Heart right ventricle (tissue), 16 donors: Measurements from ENCODE around the gene NAMPT. TPM values are rescaled to one million over a fixed set of nuclear protein-coding genes. Genes with fewer than 3 reads are reported as not detected.
A peak's percentile ranks its signal among the peaks of the same experiment; 100 is the strongest.

Source experiments
- ATAC-seq, 8 donors: fragments of 200-7000 bp; cut with Tn5 transposase; one replicate each; pipeline ENCODE4 v1.9.1; 2020; ENCODE audit warnings: mild to moderate bottlenecking in 8 of 8, moderate library complexity in 8 of 8, moderate number of reproducible peaks in 1 of 8
- DNase-seq, 2 donors: peaks; one replicate each; pipeline ENCODE4 v3.0.0-alpha.2; 2020
- H3K27ac ChIP-seq, 10 donors: fragments of 200-600 bp; sonication (generic) in 2 of 10; one replicate each; pipeline versions ENCODE4 v1.5.0 to v1.8.0; 2020 to 2022; ENCODE audit warnings: mild to moderate bottlenecking in 3 of 10
- H3K27me3 ChIP-seq, 7 donors: fragments of 200-600 bp; one replicate each; pipeline ENCODE4 v1.8.0; 2021 to 2022; ENCODE audit warnings: mild to moderate bottlenecking in 2 of 7
- H3K36me3 ChIP-seq, 9 donors: fragments of 200-600 bp; sonication (generic) in 1 of 9; one replicate each; pipeline versions ENCODE4 v1.5.0 to v1.8.0; 2020 to 2022; ENCODE audit warnings: mild to moderate bottlenecking in 2 of 9
- H3K4me1 ChIP-seq, 9 donors: fragments of 200-600 bp; sonication (generic) in 1 of 9; one replicate each; pipeline versions ENCODE4 v1.5.0 to v1.8.0; 2020 to 2022; ENCODE audit warnings: mild to moderate bottlenecking in 4 of 9
- H3K4me3 ChIP-seq, 10 donors: fragments of 200-600 bp; sonication (generic) in 2 of 10; one replicate each; pipeline versions ENCODE4 v1.5.0 to v1.8.0; 2020 to 2022; ENCODE audit warnings: mild to moderate bottlenecking in 7 of 10, moderate library complexity in 2 of 10
- H3K9me3 ChIP-seq, 11 donors: fragments of 200-600 bp in 10 of 11; sonication (generic) in 2 of 11; one replicate each; pipeline versions ENCODE4 v1.5.0 to v1.8.0; 2013 to 2022; ENCODE audit warnings: mild to moderate bottlenecking in 2 of 11, control low read depth in 1 of 11, moderate library complexity in 1 of 11
- WGBS, 2 donors: extraction: QIAGEN DNeasy Blood & Tissue Kit; methylation state at CpG; one replicate each; pipeline ENCODE4 v1.1.7; 2013; ENCODE audit warnings: inconsistent platforms in 1 of 2; 5-methylcytosine and 5-hydroxymethylcytosine counted together
- intact Hi-C, 10 donors: fragments of 100-400 bp; cut with DNase I; formaldehyde crosslinking; loops; one replicate each; pipeline versions ENCODE4 v1.11.1 to v1.14.2; 2022
- polyA plus RNA-seq, 2 donors: library from polyadenylated mRNA; stranded (reverse); fragments of 200-250 nt; gene quantifications; one replicate each; pipeline ENCODE4 v1.2.3, GENCODE V29; 2013
- total RNA-seq, 10 donors: library from RNA; stranded (reverse); fragmentation: NEBNext Ultra II Directional in 3 of 10; extraction: Animal tissue kit (Norgen Biotek cat#: 25700) in 3 of 10; gene quantifications; one replicate each; pipeline versions ENCODE4 v1.2.1 to v1.2.4, GENCODE V29; 2021 to 2023
- TF ChIP-seq, protein P1 (sequence below), 9 donors: fragments of 200-600 bp; sonication (generic) in 2 of 9; IDR thresholded peaks; one replicate each; pipeline versions ENCODE4 v1.5.0 to v1.8.0; 2021 to 2022; ENCODE audit warnings: antibody characterized with exemption in 9 of 9, mild to moderate bottlenecking in 5 of 9, moderate library complexity in 1 of 9
- donor health status: Arrhythmogenic right ventricular cardiomyopathy.
- donor health status: ischemic (EF 13 %, LVEDD 7.1; RV severe dilation, severe dysfunction).
- donor health status: healthy with polysubstance abuse.
- donor health status: DM: no; HTN: yes; CAD: no.
- donor health status: DM: no; HTN: no; CAD: no.
- donor health status: ischemic (EF 25% LVEDD 6.9; RV normal size, moderate dysfunction).
- donor health status: ischemic (EF 25% LVEDD 5.7; RV mildly dilated, moderate dysfunction).
- donor health status: healthy.
- donor health status: DM: yes; HTN: yes; CAD: no.
- donor health status: Ischemic cardiomyopathy.
- donor health status: ischemic (EF 35%, LVEDD 5.7; RV mildly dilated, moderate dysfunction).
- donor health status: nonischemic (EF 11% LVEDD 7.7; RV severe dilation, severe dysfunction).
- donor health status: DM: yes; HTN: yes; CAD: no.
- donor health status: PGD.
- donor health status: ischemic (EF 29% LVEDD 5.4; RV normal size, mild dysfunction).
- donor health status: nonischemic (EF 23%, LVEDD 6.1; RV moderate dilation, normal function).

NAMPT gene
- total and polyA plus RNA-seq, 12 donors, result 32.2 to 404 (median 98.6) TPM

DNA sequence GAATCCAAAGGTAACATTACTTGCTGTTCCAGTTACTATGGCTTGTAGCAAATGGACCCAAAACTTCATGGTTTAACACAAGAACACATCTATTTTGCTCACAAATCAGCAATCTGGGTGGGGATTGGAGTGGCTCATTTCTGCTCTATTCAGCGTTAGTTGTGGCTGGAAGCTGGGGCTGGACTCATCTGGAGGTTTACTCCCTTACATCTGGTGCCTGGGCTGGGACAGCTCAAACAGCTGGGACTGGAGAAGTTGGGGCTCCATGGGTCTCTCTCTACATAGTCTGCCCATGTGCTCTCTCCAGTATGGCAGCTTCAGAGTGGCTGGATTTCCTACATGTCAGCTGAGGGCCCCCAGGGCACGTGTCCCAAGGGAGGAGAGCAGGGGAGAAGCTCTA lies 33.7 kb upstream of the NAMPT start:
- ATAC-seq (no peak), DNase-seq (no peak)
- Histone ChIP-seq H3K27ac (no peak overlapping the region), H3K9me3 (peaks cover 0 to 7% (median 0%) of the 10 kb centered on the region in 11 donors), H3K4me3 (no peak overlapping the region), H3K36me3 (no peaks in the 10 kb centered on the region), H3K4me1 (peaks cover 0 to 14% (median 0%) of the 10 kb centered on the region in 9 donors), H3K27me3 (peaks cover 0 to 10% (median 0%) of the 10 kb centered on the region in 7 donors)
- TF ChIP-seq, protein P1, sequence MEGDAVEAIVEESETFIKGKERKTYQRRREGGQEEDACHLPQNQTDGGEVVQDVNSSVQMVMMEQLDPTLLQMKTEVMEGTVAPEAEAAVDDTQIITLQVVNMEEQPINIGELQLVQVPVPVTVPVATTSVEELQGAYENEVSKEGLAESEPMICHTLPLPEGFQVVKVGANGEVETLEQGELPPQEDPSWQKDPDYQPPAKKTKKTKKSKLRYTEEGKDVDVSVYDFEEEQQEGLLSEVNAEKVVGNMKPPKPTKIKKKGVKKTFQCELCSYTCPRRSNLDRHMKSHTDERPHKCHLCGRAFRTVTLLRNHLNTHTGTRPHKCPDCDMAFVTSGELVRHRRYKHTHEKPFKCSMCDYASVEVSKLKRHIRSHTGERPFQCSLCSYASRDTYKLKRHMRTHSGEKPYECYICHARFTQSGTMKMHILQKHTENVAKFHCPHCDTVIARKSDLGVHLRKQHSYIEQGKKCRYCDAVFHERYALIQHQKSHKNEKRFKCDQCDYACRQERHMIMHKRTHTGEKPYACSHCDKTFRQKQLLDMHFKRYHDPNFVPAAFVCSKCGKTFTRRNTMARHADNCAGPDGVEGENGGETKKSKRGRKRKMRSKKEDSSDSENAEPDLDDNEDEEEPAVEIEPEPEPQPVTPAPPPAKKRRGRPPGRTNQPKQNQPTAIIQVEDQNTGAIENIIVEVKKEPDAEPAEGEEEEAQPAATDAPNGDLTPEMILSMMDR (IDR thresholded peaks at IDR 0.05), result no peak
- WGBS, 2 donors, result 77 to 78% methylated on average over 2 of the region's 2 CpGs
- intact Hi-C loops, result no loop called here

DNA sequence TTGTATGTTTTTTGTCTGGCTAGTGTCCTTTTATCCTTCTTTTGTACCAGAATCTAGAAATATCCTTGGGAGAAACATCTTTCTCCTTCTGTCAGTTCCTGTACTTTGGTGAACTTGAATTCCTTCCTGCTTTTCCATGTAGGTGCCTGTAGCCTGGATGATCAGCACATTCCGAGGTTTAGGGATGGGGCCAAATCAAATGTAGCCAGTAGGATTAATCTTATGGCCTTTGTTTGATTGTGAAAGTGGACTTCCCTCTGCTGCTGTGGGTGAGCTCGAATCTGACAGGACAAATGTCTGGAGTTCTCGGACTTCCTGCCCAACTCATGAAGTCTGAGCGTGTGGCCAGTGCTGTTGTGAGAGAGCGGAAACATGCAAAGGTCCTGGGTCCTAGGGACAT lies 33.2 kb upstream of the NAMPT start:
- intact Hi-C loops, result no loop called here
- WGBS, 2 donors, result 83 to 91% methylated on average over 5 of the region's 5 CpGs
- TF ChIP-seq, protein P1 (IDR thresholded peaks at IDR 0.05), result no peak

DNA sequence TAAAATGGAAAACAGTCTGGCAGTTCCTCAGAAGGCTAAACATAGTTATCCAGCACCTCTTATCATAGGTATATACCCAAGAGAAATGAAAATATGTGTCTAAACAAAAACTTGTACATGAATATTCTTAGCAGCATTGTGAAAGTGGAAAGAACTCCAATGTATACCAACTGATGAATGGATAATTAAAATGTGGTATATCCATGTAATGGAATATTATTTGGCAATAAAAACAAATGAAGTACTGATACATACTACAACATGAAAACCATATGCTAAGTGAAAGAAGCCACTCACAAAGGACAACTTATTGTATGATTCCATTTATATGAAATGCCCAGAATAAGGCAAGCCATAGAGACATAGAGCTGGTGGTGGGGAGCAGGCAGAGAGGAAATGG lies 32.2 kb upstream of the NAMPT start:
- Histone ChIP-seq H3K27ac (no peak overlapping the region), H3K27me3 (peaks cover 0 to 10% (median 0%) of the 10 kb centered on the region in 7 donors), H3K36me3 (no peaks in the 10 kb centered on the region), H3K9me3 (peaks cover 0 to 7% (median 0%) of the 10 kb centered on the region in 11 donors), H3K4me3 (no peak overlapping the region), H3K4me1 (peaks cover 0 to 23% (median 0%) of the 10 kb centered on the region in 9 donors)
- DNase-seq (no peak), ATAC-seq (no peak)
- TF ChIP-seq, protein P1 (IDR thresholded peaks at IDR 0.05), result no peak
- intact Hi-C loops, result no loop called here

More for the DNA sequence above, 33.2 kb upstream of the NAMPT start:
- no peak overlapping the region for H3K4me3 ChIP-seq
- peaks cover 0 to 7% (median 0%) of the 10 kb centered on the region in 11 donors for H3K9me3 ChIP-seq
- peaks cover 0 to 10% (median 0%) of the 10 kb centered on the region in 7 donors for H3K27me3 ChIP-seq
- peaks cover 0 to 20% (median 0%) of the 10 kb centered on the region in 9 donors for H3K4me1 ChIP-seq
- no peak overlapping the region for H3K27ac ChIP-seq
- no peak for DNase-seq
- no peaks in the 10 kb centered on the region for H3K36me3 ChIP-seq
- no peak for ATAC-seq

DNA sequence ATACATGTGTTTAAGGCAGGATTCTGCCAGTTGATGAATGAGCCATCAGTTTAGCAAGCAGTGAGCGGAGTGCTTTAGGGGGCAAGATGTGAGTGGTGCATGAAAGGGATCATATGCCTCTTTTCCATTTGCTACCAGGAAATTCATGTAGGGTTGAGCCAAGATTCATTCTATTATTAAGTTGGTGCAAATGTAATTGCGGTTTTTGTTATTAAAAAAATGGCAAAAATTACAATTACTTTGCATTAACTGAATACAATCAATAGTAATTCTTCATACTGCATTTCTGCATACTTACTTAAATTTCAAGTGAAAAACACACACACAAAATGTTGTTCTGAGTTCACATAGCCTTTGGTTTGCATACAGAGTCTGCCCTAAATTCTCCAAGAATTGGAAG lies 30.1 kb upstream of the NAMPT start:
- Histone ChIP-seq H3K27me3 (peaks cover 0 to 5% (median 0%) of the 10 kb centered on the region in 7 donors), H3K4me1 (peaks cover 0 to 23% (median 0%) of the 10 kb centered on the region in 9 donors), H3K36me3 (no peaks in the 10 kb centered on the region), H3K4me3 (no peak overlapping the region), H3K27ac (peak overlapping the region in 5 of 10 donors; percentile 33 to 84 (median 43)), H3K9me3 (peaks cover 0 to 7% (median 0%) of the 10 kb centered on the region in 11 donors)
- intact Hi-C loops, result loop anchor here in 1 of 10 donors (1.0 kb wide), 1 partner anchor 28 kb away; no protein-coding TSS in a partner anchor
- DNase-seq (no peak), ATAC-seq (no peak)
- 85 to 92% methylated on average over 2 of the region's 2 CpGs for WGBS, 2 donors
- TF ChIP-seq, protein P1 (IDR thresholded peaks at IDR 0.05), result no peak
